Measurements from ENCODE around the gene DIS3L2.

The DIS3L2 gene

GRCh38 chr2:232085826-232086425 is 124.4 kb downstream of the DIS3L2 start:
- DNase-seq (ENCODE audit: low read depth, low spot score): no peak
- Histone ChIP-seq H3K9me3 (ENCODE audit: low read depth, low read length) (no peaks in the 10 kb centered on the region), H3K27ac (no peak overlapping the region), H3K9ac (ENCODE audit: insufficient read length) (no peak overlapping the region), H3K36me3 (ENCODE audit: insufficient read depth, low read length) (0 out of 2 replicates have a peak, but pooled peaks cover 3% of the 10 kb centered on the region), H3K4me3 (no peak overlapping the region)
- TF ChIP-seq POLR2AphosphoS5 (IDR thresholded peaks at IDR 0.05; ENCODE audit: borderline replicate concordance, low read depth, low read length) (no peak), FOXP2 (optimal IDR thresholded peaks at IDR 0.05; ENCODE audit: control extremely low read depth, extremely low read length, insufficient read depth) (no peak), EZH2 (IDR thresholded peaks at IDR 0.05) (no peak)

GRCh38 chr2:232088771-232089170 is 127.3 kb downstream of the DIS3L2 start:
- TF ChIP-seq EZH2 (IDR thresholded peaks at IDR 0.05): no peak
- TF ChIP-seq FOXP2 (optimal IDR thresholded peaks at IDR 0.05; ENCODE audit: control extremely low read depth, extremely low read length, insufficient read depth): no peak
- TF ChIP-seq POLR2AphosphoS5 (IDR thresholded peaks at IDR 0.05; ENCODE audit: borderline replicate concordance, low read depth, low read length): no peak
- Histone ChIP-seq H3K27ac (no peak overlapping the region), H3K9ac (ENCODE audit: insufficient read length) (no peak overlapping the region), H3K9me3 (ENCODE audit: low read depth, low read length) (no peaks in the 10 kb centered on the region), H3K36me3 (ENCODE audit: insufficient read depth, low read length) (0 out of 2 replicates have a peak, but pooled peaks cover 3% of the 10 kb centered on the region), H3K4me3 (no peak overlapping the region)
- no peak for DNase-seq (ENCODE audit: low read depth, low spot score)

GRCh38 chr2:232094201-232094600 is 132.7 kb downstream of the DIS3L2 start:
- Histone ChIP-seq H3K27ac (no peak overlapping the region), H3K4me3 (no peak overlapping the region), H3K9ac (ENCODE audit: insufficient read length) (no peak overlapping the region), H3K36me3 (ENCODE audit: insufficient read depth, low read length) (0 out of 2 replicates have a peak, but pooled peaks cover 3% of the 10 kb centered on the region), H3K9me3 (ENCODE audit: low read depth, low read length) (0 out of 2 replicates have a peak, but pooled peaks cover 4% of the 10 kb centered on the region)
- TF ChIP-seq FOXP2 (optimal IDR thresholded peaks at IDR 0.05; ENCODE audit: control extremely low read depth, extremely low read length, insufficient read depth) (no peak), EZH2 (IDR thresholded peaks at IDR 0.05) (no peak), POLR2AphosphoS5 (IDR thresholded peaks at IDR 0.05; ENCODE audit: borderline replicate concordance, low read depth, low read length) (no peak)
- DNase-seq (ENCODE audit: low read depth, low spot score): no peak

GRCh38 chr2:232094883-232095282 is 133.4 kb downstream of the DIS3L2 start:
- H3K9ac ChIP-seq (ENCODE audit: insufficient read length): no peak overlapping the region
- DNase-seq (ENCODE audit: low read depth, low spot score): no peak
- 0 out of 2 replicates have a peak, but pooled peaks cover 4% of the 10 kb centered on the region for H3K9me3 ChIP-seq (ENCODE audit: low read depth, low read length)
- H3K36me3 ChIP-seq (ENCODE audit: insufficient read depth, low read length): no peaks in the 10 kb centered on the region
- H3K4me3 ChIP-seq: no peak overlapping the region
- no peak for TF ChIP-seq EZH2 (IDR thresholded peaks at IDR 0.05)
- no peak overlapping the region for H3K27ac ChIP-seq

GRCh38 chr2:232097260-232097659 is 135.7 kb downstream of the DIS3L2 start:
- no peaks in the 10 kb centered on the region for H3K36me3 ChIP-seq (ENCODE audit: insufficient read depth, low read length)
- TF ChIP-seq FOXP2 (optimal IDR thresholded peaks at IDR 0.05; ENCODE audit: control extremely low read depth, extremely low read length, insufficient read depth) (no peak), POLR2AphosphoS5 (IDR thresholded peaks at IDR 0.05; ENCODE audit: borderline replicate concordance, low read depth, low read length) (no peak), EZH2 (IDR thresholded peaks at IDR 0.05) (no peak)
- H3K9me3 ChIP-seq (ENCODE audit: low read depth, low read length): 0 out of 2 replicates have a peak, but pooled peaks cover 4% of the 10 kb centered on the region
- H3K9ac ChIP-seq (ENCODE audit: insufficient read length): no peak overlapping the region
- H3K4me3 ChIP-seq: no peak overlapping the region
- H3K27ac ChIP-seq: no peak overlapping the region
- DNase-seq (ENCODE audit: low read depth, low spot score): no peak

GRCh38 chr2:232097758-232098157 is 136.2 kb downstream of the DIS3L2 start:
- DNase-seq (ENCODE audit: low read depth, low spot score): no peak
- TF ChIP-seq EZH2 (IDR thresholded peaks at IDR 0.05): no peak
- no peak for TF ChIP-seq FOXP2 (optimal IDR thresholded peaks at IDR 0.05; ENCODE audit: control extremely low read depth, extremely low read length, insufficient read depth)
- no peak for TF ChIP-seq POLR2AphosphoS5 (IDR thresholded peaks at IDR 0.05; ENCODE audit: borderline replicate concordance, low read depth, low read length)
- H3K9ac ChIP-seq (ENCODE audit: insufficient read length): no peak overlapping the region
- no peaks in the 10 kb centered on the region for H3K36me3 ChIP-seq (ENCODE audit: insufficient read depth, low read length)
- no peak overlapping the region for H3K27ac ChIP-seq
- no peak overlapping the region for H3K4me3 ChIP-seq
- 0 out of 2 replicates have a peak, but pooled peaks cover 4% of the 10 kb centered on the region for H3K9me3 ChIP-seq (ENCODE audit: low read depth, low read length)

- Histone ChIP-seq H3K9me3 (ENCODE audit: low read depth, low read length) (no peaks in the 10 kb centered on the region), H3K9ac (ENCODE audit: insufficient read length) (no peak overlapping the region), H3K27ac (no peak overlapping the region), H3K36me3 (ENCODE audit: insufficient read depth, low read length) (no peaks in the 10 kb centered on the region), H3K4me3 (no peak overlapping the region)
- no peak for TF ChIP-seq FOXP2 (optimal IDR thresholded peaks at IDR 0.05; ENCODE audit: control extremely low read depth, extremely low read length, insufficient read depth)
- no peak for TF ChIP-seq POLR2AphosphoS5 (IDR thresholded peaks at IDR 0.05; ENCODE audit: borderline replicate concordance, low read depth, low read length)
- no peak for TF ChIP-seq EZH2 (IDR thresholded peaks at IDR 0.05)
- DNase-seq (ENCODE audit: low read depth, low spot score): no peak
Observed at GRCh38 chr2:232102380-232102779, 140.9 kb downstream of the DIS3L2 start.

- TF ChIP-seq EZH2 (IDR thresholded peaks at IDR 0.05) (no peak), FOXP2 (optimal IDR thresholded peaks at IDR 0.05; ENCODE audit: control extremely low read depth, extremely low read length, insufficient read depth) (no peak), POLR2AphosphoS5 (IDR thresholded peaks at IDR 0.05; ENCODE audit: borderline replicate concordance, low read depth, low read length) (no peak)
- Histone ChIP-seq H3K9me3 (ENCODE audit: low read depth, low read length) (no peaks in the 10 kb centered on the region), H3K9ac (ENCODE audit: insufficient read length) (no peak overlapping the region), H3K4me3 (no peak overlapping the region), H3K36me3 (ENCODE audit: insufficient read depth, low read length) (no peaks in the 10 kb centered on the region), H3K27ac (no peak overlapping the region)
- DNase-seq (ENCODE audit: low read depth, low spot score): no peak
Observed at GRCh38 chr2:232103140-232103737, 141.7 kb downstream of the DIS3L2 start.
